GM12878 (cell line): ENCODE data around the gene EIF5. TPM values are rescaled to one million over a fixed set of nuclear protein-coding genes. Genes with fewer than 3 reads are reported as not detected.

Experiments
- ATAC-seq: fragments of 200-7000 bp; cut with Tn5 transposase; 3 replicates; pipeline ENCODE4 v1.9.1; 2020; ENCODE audit warnings: mild to moderate bottlenecking, moderate library complexity
- BruUV-seq: library from RNA; stranded (reverse); fragments of 400-500 nt; replicated peaks from 2 replicates; lab custom pipeline; 2021; lab: Mats Ljungman, UMichigan
- CTCF ChIA-PET: fragments of 300-600 bp; sonication (Branson Sonifier 250); formaldehyde crosslinking; extraction: SDS; loops from one replicate; lab custom pipeline; 2021; ENCODE audit warnings: inconsistent platforms; lab: Yijun Ruan, JAX
- POLR2A ChIA-PET: fragments of 350-600 bp; formaldehyde crosslinking; extraction: SDS; loops from one replicate; lab custom pipeline; 2021; ENCODE audit warnings: inconsistent platforms; lab: Charles Lee
- RAD21 ChIA-PET: fragments of 300-600 bp; sonication (Branson Sonifier 250); formaldehyde crosslinking; loops from one replicate; lab custom pipeline; 2023; ENCODE audit warnings: antibody characterized with exemption; ENCODE audit not compliant: unreplicated experiment; lab: Charles Lee
- SMC1A ChIA-PET: fragments of 300-600 bp; sonication (Branson Sonifier 250); formaldehyde crosslinking; loops from one replicate; lab custom pipeline; 2023; ENCODE audit not compliant: unreplicated experiment, uncharacterized antibody; lab: Charles Lee
- DNase-seq: peaks from one replicate; pipeline ENCODE4 v3.0.0-alpha.2; 2011; ENCODE audit warnings: low read depth, low spot score
- FAIRE-seq: peaks from 3 replicates; lab custom pipeline; 2011; peaks lifted over from hg19 to GRCh38; lab: Jason Lieb, UNC
- H2AFZ ChIP-seq: 2 replicates; pipeline ENCODE4 v1.6.0; 2011; ENCODE audit warnings: low read depth, low read length, control low read depth; ENCODE audit not compliant: control insufficient read depth
- H3K27ac ChIP-seq: 2 replicates; pipeline ENCODE4 v1.5.1; 2011; ENCODE audit warnings: control low read depth; ENCODE audit not compliant: control insufficient read depth, insufficient read depth
- H3K27me3 ChIP-seq, 2 experiments: replicated peaks in 1 of 2; 2 replicates each; pipeline versions ENCODE4 v1.6.0 to v1.6.1; 2011; ENCODE audit warnings: low read length in 1 of 2; ENCODE audit not compliant: control insufficient read depth in 2 of 2, insufficient read depth in 2 of 2
- H3K36me3 ChIP-seq, 2 experiments: 2 replicates each; pipeline ENCODE4 v1.5.1; 2011; ENCODE audit warnings: low read length in 1 of 2; ENCODE audit not compliant: control insufficient read depth in 2 of 2, insufficient read depth in 2 of 2
- H3K4me1 ChIP-seq: 2 replicates; pipeline ENCODE4 v1.6.1; 2011; ENCODE audit warnings: mild to moderate bottlenecking, low read length, moderate library complexity, mixed read lengths; ENCODE audit not compliant: control insufficient read depth, insufficient read depth
- H3K4me2 ChIP-seq: 2 replicates; pipeline ENCODE4 v1.6.0; 2011; ENCODE audit warnings: control low read depth; ENCODE audit not compliant: control insufficient read depth, insufficient read depth
- H3K4me3 ChIP-seq: fragments of 200-600 bp; sonication (generic); 2 replicates; pipeline ENCODE4 v1.5.1; 2016
- H3K79me2 ChIP-seq: 2 replicates; pipeline ENCODE4 v1.6.0; 2011; ENCODE audit warnings: low read length; ENCODE audit not compliant: control insufficient read depth, insufficient read depth
- H3K9ac ChIP-seq: 2 replicates; pipeline ENCODE4 v1.8.0; 2011; ENCODE audit warnings: low read length, control low read depth, mixed read lengths; ENCODE audit not compliant: control insufficient read depth, insufficient read depth
- H3K9me3 ChIP-seq: replicated peaks from 3 replicates; pipeline ENCODE4 v1.5.1; 2011; ENCODE audit warnings: mild to moderate bottlenecking, low read length; ENCODE audit not compliant: control insufficient read depth, insufficient read depth
- H4K20me1 ChIP-seq: 2 replicates; pipeline ENCODE4 v1.6.0; 2011; ENCODE audit not compliant: control insufficient read depth, insufficient read depth
- BHLHE40 ChIP-seq, 2 experiments: fragments of 450-650 bp in 1 of 2; IDR thresholded peaks; 2 replicates each; pipeline ENCODE4 v1.6.1; 2011 to 2017; ENCODE audit warnings: low read depth in 2 of 2, borderline replicate concordance in 1 of 2, improper control_type of control experiment in 1 of 2, low read length in 1 of 2, mild to moderate bottlenecking in 1 of 2
- IKZF1 ChIP-seq: fragments of 450-650 bp; conservative IDR thresholded peaks from 2 replicates; pipeline ENCODE4 v1.6.1; 2017; ENCODE audit warnings: antibody characterized with exemption, mild to moderate bottlenecking
- POLR2A ChIP-seq: IDR thresholded peaks from 2 replicates; pipeline ENCODE4 v1.6.1; 2011; ENCODE audit warnings: low read depth, mild to moderate bottlenecking, low read length
- REST ChIP-seq: IDR thresholded peaks from 2 replicates; pipeline ENCODE4 v1.6.1; 2012; ENCODE audit warnings: mild to moderate bottlenecking, low read depth, low read length
- SPI1 ChIP-seq: IDR thresholded peaks from 2 replicates; pipeline ENCODE4 v1.6.1; 2011; ENCODE audit warnings: low read depth, mild to moderate bottlenecking, low read length, moderate library complexity, borderline replicate concordance; ENCODE audit not compliant: insufficient read depth
- YY1 ChIP-seq: IDR thresholded peaks from 2 replicates; pipeline ENCODE4 v1.6.1; 2011; ENCODE audit warnings: low read depth, mild to moderate bottlenecking, low read length
- WGBS: methylation state at CpG from one replicate; pipeline ENCODE4 v1.1.6; 2016; ENCODE audit warnings: low lambda C conversion rate; ENCODE audit not compliant: insufficient replicate concordance, insufficient coverage; ENCODE audit errors: missing lambda C conversion rate; 5-methylcytosine and 5-hydroxymethylcytosine counted together
- in situ Hi-C: fragments of 300-500 bp; cut with MboI; formaldehyde crosslinking; loops from 9 replicates; pipeline ENCODE4 v1.14.3; 2018; ENCODE audit warnings: mixed read lengths
- intact Hi-C: fragments of 100-400 bp; cut with micrococcal nuclease; formaldehyde crosslinking; loops from one replicate; pipeline ENCODE4 v1.14.2; 2022; ENCODE audit not compliant: unreplicated experiment
- polyA plus RNA-seq, 11 experiments: library from polyadenylated mRNA; depleted of rRNA in 4 of 11; unstranded in 6 of 11; stranded (reverse) in 5 of 11; fragments of >200 nt; fragmentation: Nextera tagmentation in 4 of 11; fragmentation: Illumina TruSeq in 1 of 11; extraction: Ambion mirVana in 4 of 11; extraction: Trizol in 1 of 11; gene quantifications; 1 replicate in 1 of 11; 2 replicates in 10 of 11; pipeline versions ENCODE4 v1.2.1 to v1.2.3, GENCODE V29; 2011 to 2016; ENCODE audit warnings: inconsistent platforms in 2 of 11, missing spikeins in 2 of 11, low read depth in 1 of 11
- total RNA-seq, 4 experiments: library from RNA; depleted of rRNA in 3 of 4; stranded (reverse); fragments of >200 nt in 3 of 4; fragmentation: Illumina TruSeq in 1 of 4; extraction: Trizol in 1 of 4; gene quantifications; 2 replicates each; pipeline versions ENCODE4 v1.2.1 to v1.2.3, GENCODE V29; 2013 to 2021
- TF ChIP-seq, protein P1 (sequence below): fragments of 450-650 bp; IDR thresholded peaks from 2 replicates; pipeline ENCODE4 v1.6.1; 2016; ENCODE audit warnings: mild to moderate bottlenecking

EIF5 gene
- total and polyA plus RNA-seq, 10 of the 15 experiments (the other 5 are each of a cell fraction or from before 2014, with no cell fraction given): 51.2 to 360 (median 115) TPM

- TF ChIP-seq REST (no peak), YY1 (no peak), SPI1 (no peak), POLR2A (no peak)
- TF ChIP-seq, protein P1, sequence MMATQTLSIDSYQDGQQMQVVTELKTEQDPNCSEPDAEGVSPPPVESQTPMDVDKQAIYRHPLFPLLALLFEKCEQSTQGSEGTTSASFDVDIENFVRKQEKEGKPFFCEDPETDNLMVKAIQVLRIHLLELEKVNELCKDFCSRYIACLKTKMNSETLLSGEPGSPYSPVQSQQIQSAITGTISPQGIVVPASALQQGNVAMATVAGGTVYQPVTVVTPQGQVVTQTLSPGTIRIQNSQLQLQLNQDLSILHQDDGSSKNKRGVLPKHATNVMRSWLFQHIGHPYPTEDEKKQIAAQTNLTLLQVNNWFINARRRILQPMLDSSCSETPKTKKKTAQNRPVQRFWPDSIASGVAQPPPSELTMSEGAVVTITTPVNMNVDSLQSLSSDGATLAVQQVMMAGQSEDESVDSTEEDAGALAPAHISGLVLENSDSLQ: no peak
Observed at GRCh38 chr14:103380719-103381377, 46.8 kb downstream of the EIF5 start (continued).

DNA sequence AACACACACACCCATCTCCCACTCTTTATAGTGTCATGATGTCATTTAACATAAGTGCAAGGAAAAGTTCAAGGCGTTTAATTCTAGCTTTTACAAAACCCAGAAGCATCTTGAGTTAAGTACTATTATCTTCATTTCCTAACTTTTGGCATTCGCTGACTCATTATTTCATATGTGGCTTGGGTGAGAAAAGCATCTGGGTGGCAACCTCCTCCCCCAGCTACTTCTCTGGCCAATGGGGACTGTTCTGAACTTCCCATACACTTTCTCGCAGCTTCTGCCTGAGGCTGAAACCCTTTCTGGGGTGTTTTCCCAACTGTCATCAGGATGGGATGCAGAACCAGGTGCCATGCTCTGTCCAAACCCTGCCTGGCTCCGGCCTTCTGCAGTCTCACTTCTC is 48.3 kb downstream of the EIF5 start:
- BruUV-seq: no TSS peak
- 47% methylated on average over 4 of the region's 4 CpGs for WGBS
- no peak for FAIRE-seq
- Histone ChIP-seq H3K9ac (no peak overlapping the region), H3K79me2 (peaks cover 25% of the 10 kb centered on the region), H3K27me3 (no peaks in the 10 kb centered on the region; a peak in 1 of 4 replicates), H3K4me3 (no peak overlapping the region), H3K9me3 (no peaks in the 10 kb centered on the region), H2AFZ (no peak overlapping the region), H3K4me1 (peaks cover 7% of the 10 kb centered on the region), H3K36me3 (no peaks in the 10 kb centered on the region), H4K20me1 (0 out of 2 replicates have a peak, but pooled peaks cover 2% of the 10 kb centered on the region), H3K27ac (no peak overlapping the region), H3K4me2 (no peak overlapping the region)
- SMC1A ChIA-PET: interaction anchor here (1.4 kb wide), 1 partner anchor 46 kb away, joined by 3 read pairs; no protein-coding TSS in a partner anchor
- no peak for DNase-seq
- in situ Hi-C loops: no loop called here
- RAD21 ChIA-PET: no interaction called here
- TF ChIP-seq BHLHE40 (IDR thresholded peaks at IDR 0.05; ENCODE audit: borderline replicate concordance in 1 of 2, low read depth in 2 of 2, low read length in 1 of 2) (no peak), IKZF1 (0 out of 2 replicates have a peak, but pooled peaks have one; percentile 11)
- CTCF ChIA-PET: interaction anchor here (1.7 to 5.6 kb wide), 2 partner anchors 9 to 117 kb away, joined by 3 to 43 read pairs; no protein-coding TSS in a partner anchor
- POLR2A ChIA-PET: interaction anchor here (0.7 to 0.9 kb wide), 3 partner anchors 12 to 46 kb away, joined by 3 read pairs; no protein-coding TSS in a partner anchor
- no peak for ATAC-seq
- intact Hi-C loops: no loop called here
